Measurements from ENCODE around the gene NUAK2. TPM values are rescaled to one million over a fixed set of nuclear protein-coding genes. Genes with fewer than 3 reads are reported as not detected.

The NUAK2 gene
- total RNA-seq, 4 donors from 2014 or later, result 16.2 to 41.2 (median 30.2) TPM

GRCh38 chr1:205310976-205311704 lies 10.4 kb downstream of the NUAK2 start:
- 93% methylated on average over 8 of the region's 8 CpGs for WGBS
- peaks cover 28% of the 10 kb centered on the region for H3K4me1 ChIP-seq
- DNase-seq (ENCODE audit: low spot score in 2 of 2), result no peak
- no peaks in the 10 kb centered on the region for H3K9me3 ChIP-seq
- no peaks in the 10 kb centered on the region for H3K27me3 ChIP-seq
- no peak overlapping the region for H3K4me3 ChIP-seq
- TF ChIP-seq POLR2AphosphoS5 (IDR thresholded peaks at IDR 0.05) (no peak), POLR2A (IDR thresholded peaks at IDR 0.05) (no peak), CTCF (IDR thresholded peaks at IDR 0.05) (no peak), EP300 (IDR thresholded peaks at IDR 0.05) (no peak)
- H3K27ac ChIP-seq, result no peak overlapping the region
- peaks cover 24% of the 10 kb centered on the region for H3K36me3 ChIP-seq

DNA sequence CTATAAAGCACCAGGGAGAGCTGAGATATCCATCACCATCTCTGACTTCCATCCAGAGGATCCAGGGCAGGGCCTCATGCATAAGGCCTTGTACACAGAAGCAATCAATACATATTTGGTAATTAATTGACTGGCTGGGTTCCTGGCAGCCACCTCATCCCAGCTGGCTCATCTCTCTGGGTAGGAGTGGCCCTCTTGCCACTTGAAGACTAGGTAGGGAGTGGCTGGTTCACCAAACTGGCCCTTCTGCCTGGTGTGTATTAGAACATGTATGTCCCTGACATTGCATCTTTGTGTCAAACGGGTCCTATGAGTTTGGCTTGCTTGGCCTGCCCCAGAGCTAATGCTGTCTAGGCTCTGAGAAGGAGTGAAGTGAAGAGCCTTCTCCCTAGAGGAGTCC lies 11.8 kb downstream of the NUAK2 start:
- Histone ChIP-seq H3K4me3 (no peak overlapping the region), H3K9me3 (no peaks in the 10 kb centered on the region), H3K27me3 (no peaks in the 10 kb centered on the region), H3K27ac (no peak overlapping the region), H3K4me1 (peaks cover 19% of the 10 kb centered on the region), H3K36me3 (peaks cover 33% of the 10 kb centered on the region)
- WGBS, result 45% methylated on average over 1 of the region's 1 CpG
- no peak for DNase-seq (ENCODE audit: low spot score in 2 of 2)
- TF ChIP-seq POLR2A (IDR thresholded peaks at IDR 0.05), result no peak
- TF ChIP-seq CTCF (IDR thresholded peaks at IDR 0.05), result no peak

GRCh38 chr1:205306929-205307566 lies 14.5 kb downstream of the NUAK2 start:
- Histone ChIP-seq H3K4me3 (no peak overlapping the region), H3K9me3 (no peaks in the 10 kb centered on the region), H3K36me3 (peaks cover 54% of the 10 kb centered on the region), H3K4me1 (peaks cover 12% of the 10 kb centered on the region), H3K27me3 (no peaks in the 10 kb centered on the region), H3K27ac (no peak overlapping the region)
- 65% methylated on average over 7 of the region's 7 CpGs for WGBS
- no peak for DNase-seq (ENCODE audit: low spot score in 2 of 2)
- no peak for TF ChIP-seq EP300 (IDR thresholded peaks at IDR 0.05)
- TF ChIP-seq CTCF (IDR thresholded peaks at IDR 0.05), result no peak
- no peak for TF ChIP-seq POLR2AphosphoS5 (IDR thresholded peaks at IDR 0.05)
- no peak for TF ChIP-seq POLR2A (IDR thresholded peaks at IDR 0.05)

- 82% methylated on average over 1 of the region's 1 CpG for WGBS
- H3K27ac ChIP-seq, result no peak overlapping the region
- peaks cover 6% of the 10 kb centered on the region for H3K4me1 ChIP-seq
- no peak overlapping the region for H3K4me3 ChIP-seq
- DNase-seq (ENCODE audit: low spot score in 2 of 2), result no peak
- H3K9me3 ChIP-seq, result no peaks in the 10 kb centered on the region
- peaks cover 54% of the 10 kb centered on the region for H3K36me3 ChIP-seq
- H3K27me3 ChIP-seq, result no peaks in the 10 kb centered on the region
- TF ChIP-seq POLR2AphosphoS5 (IDR thresholded peaks at IDR 0.05) (no peak), EP300 (IDR thresholded peaks at IDR 0.05) (no peak), CTCF (IDR thresholded peaks at IDR 0.05) (no peak)
Measured at GRCh38 chr1:205304695-205305070, 16.9 kb downstream of the NUAK2 start.

DNA sequence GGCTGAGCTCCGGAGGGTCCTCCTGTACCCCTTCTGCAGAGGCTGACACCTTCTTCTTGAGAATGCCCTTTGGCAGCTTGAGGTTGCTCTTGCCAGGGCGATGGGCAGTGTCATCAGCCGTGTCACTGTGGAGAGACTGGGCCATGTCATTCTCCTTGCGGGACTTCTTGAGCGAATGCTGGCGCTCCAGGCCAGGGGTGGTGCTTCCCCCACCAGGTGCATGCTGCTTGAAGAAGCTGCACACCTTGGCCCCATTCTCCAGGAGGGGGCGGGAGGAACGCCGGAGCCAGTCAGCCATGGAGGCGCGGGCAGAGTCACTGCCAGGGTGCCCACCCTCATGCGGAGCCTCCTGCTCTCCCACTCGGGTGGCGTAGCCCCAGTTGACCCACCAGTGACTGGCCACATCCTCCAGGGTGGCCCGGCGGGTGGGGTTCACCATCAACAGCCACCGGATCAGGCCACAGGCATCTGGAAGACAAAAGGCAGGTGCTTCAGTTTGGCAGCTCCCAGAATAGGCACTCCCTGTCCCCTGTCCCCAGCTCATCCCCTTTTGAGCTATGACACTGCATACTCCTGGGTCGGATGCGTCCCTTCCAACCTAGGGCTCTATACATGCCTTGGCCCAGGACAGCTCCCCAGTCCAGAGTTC lies 17.4 kb downstream of the NUAK2 start:
- 97% methylated on average over 5 of the region's 19 CpGs for WGBS
- no peak overlapping the region for H3K27ac ChIP-seq
- H3K9me3 ChIP-seq, result no peaks in the 10 kb centered on the region
- peaks cover 6% of the 10 kb centered on the region for H3K4me1 ChIP-seq
- no peak for DNase-seq (ENCODE audit: low spot score in 2 of 2)
- peaks cover 54% of the 10 kb centered on the region for H3K36me3 ChIP-seq
- H3K27me3 ChIP-seq, result no peaks in the 10 kb centered on the region
- no peak for TF ChIP-seq EP300 (IDR thresholded peaks at IDR 0.05)
- no peak for TF ChIP-seq CTCF (IDR thresholded peaks at IDR 0.05)
- TF ChIP-seq POLR2A (IDR thresholded peaks at IDR 0.05), result no peak
- no peak for TF ChIP-seq POLR2AphosphoS5 (IDR thresholded peaks at IDR 0.05)
- H3K4me3 ChIP-seq, result no peak overlapping the region

Measured in suprapubic skin (tissue), 4 donors.